NCI-H748 (cell line): ENCODE data around the gene RNF227.

Source experiments
- DNase-seq: peaks from one replicate; lab custom pipeline; 2025; ENCODE audit not compliant: unreplicated experiment; lab: John Stamatoyannopoulos, UW

RNF227 gene

DNA sequence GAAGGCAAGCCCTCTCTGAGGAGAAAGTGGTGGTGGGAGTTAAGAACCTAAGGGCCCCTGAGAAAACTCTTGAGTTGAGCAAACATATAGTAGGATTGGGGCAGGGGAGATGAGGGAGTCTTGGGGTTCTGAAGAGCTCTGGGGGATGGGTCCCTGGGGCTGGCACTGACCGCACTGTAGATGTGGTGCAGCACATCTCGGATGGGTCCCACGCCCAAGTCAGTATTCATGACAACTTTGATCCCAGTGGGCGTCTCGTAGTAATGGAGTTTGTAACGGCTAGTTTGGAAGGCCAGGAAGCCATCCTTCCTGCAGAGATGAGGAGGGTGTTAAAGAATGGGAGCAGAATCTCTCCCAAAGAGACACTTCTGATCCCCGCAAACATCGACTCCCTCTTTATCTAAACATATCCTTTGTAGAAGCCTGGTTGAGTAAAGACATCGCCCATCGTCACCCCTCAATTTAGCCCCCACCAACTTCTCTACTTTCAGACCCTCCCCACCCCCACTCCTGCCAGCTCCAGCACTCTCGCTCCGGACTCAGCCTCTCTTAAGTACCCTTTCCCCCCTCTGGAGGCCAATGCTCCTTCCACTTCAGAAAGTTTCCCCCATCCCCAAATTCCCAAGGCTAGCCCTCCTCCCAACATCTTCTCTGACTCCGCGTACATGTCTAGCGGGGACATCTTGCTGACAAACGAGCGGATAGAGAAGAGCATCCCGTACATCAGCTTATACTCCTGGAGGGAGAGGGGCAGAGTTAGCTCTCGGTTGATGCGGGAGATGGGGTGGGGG is 14.9 kb upstream of the RNF227 start:
- peak; percentile 54 for DNase-seq

GRCh38 chr17:7929158-7930023 is 13.3 kb upstream of the RNF227 start, which contains the start of gene KCNAB3:
Gene KCNAB3 (minus strand): TSS chr17:7929856. CDS start chr17:7929435, 421 bp downstream.
- no peak for DNase-seq

- DNase-seq: no peak
Observed at GRCh38 chr17:7927596-7927995, 11.5 kb upstream of the RNF227 start.

- peak; percentile 80 for DNase-seq
Observed at GRCh38 chr17:7922845-7923628, 6.9 kb upstream of the RNF227 start.

GRCh38 chr17:7922269-7922844 is 6.3 kb upstream of the RNF227 start:
- DNase-seq: no peak

GRCh38 chr17:7916808-7917207 is 719 bp upstream of the RNF227 start:
- DNase-seq: no peak

- no peak for DNase-seq
Observed at GRCh38 chr17:7916385-7916682, 245 bp upstream of the RNF227 start.

DNA sequence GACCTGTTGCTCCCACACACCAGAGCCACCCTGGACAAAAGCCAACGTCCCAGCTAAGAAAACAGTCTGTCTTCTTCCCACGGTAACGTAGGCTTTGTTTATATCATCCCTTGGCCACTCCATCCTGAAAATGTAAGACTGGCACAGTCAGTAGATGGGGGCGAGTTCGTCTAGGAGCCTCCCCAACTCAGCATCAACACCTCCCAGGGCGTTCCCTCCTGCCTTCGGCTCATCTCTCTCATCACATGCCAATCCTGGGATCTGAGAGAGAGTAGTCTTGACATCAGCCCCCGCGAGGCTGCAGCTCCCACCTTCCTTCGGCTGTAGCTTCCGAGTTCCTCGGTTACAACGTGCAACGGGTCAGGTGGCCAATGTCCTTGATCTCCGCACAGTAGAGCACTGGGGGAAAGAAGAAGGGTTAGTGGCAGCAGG is 894 bp downstream of the RNF227 start:
- no peak for DNase-seq

- peak; percentile 73 for DNase-seq
Observed at GRCh38 chr17:7912927-7913524, 3.1 kb downstream of the RNF227 start.

- no peak for DNase-seq
Observed at GRCh38 chr17:7911116-7911515, 5.0 kb downstream of the RNF227 start.

- no peak for DNase-seq
Observed at GRCh38 chr17:7910711-7911110, 5.4 kb downstream of the RNF227 start.

DNA sequence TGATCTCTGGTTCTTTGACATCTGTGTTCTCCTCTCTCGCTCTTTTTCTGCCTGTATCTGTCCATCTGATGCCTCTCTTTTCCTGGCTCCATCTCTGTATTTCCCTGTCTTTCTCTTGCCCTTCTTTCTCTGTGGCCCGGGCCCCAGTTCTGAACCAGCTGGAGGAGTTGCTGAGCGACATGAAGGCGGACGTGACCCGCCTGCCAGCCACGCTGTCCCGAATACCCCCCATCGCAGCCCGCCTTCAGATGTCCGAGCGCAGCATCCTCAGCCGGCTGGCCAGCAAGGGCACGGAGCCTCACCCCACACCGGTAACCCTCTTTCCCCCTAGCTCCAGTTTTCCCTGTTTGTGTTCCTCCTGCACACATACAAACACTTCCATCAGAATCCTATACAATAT is 5.8 kb downstream of the RNF227 start:
- no peak for DNase-seq

GRCh38 chr17:7909089-7909488 is 7.0 kb downstream of the RNF227 start:
- DNase-seq: no peak

GRCh38 chr17:7903154-7904103 is 12.7 kb downstream of the RNF227 start:
- DNase-seq: no peak

GRCh38 chr17:7897773-7898172 is 18.3 kb downstream of the RNF227 start:
- DNase-seq: peak; percentile 15

DNA sequence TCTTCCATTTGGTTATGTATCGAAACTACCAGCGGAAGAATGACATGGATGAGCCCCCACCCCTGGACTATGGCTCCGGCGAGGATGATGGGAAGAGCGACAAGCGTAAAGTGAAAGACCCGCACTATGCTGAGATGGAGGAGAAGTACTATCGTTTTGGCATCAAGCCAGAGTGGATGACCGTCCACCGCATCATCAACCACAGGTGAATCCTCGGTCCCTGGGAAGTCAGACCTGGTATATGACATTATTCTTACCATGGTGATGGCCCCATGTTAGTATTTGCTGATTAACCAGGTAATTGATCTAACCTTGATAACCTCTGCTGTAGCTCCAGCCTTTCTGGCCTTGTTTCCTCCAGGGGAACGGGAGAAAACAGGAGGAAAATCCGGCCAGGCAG is 19.0 kb downstream of the RNF227 start:
- DNase-seq: no peak

- DNase-seq: no peak
Observed at GRCh38 chr17:7894866-7895265, 21.2 kb downstream of the RNF227 start.

GRCh38 chr17:7894226-7894625 is 21.9 kb downstream of the RNF227 start:
- no peak for DNase-seq

GRCh38 chr17:7893187-7893880 is 22.8 kb downstream of the RNF227 start:
- DNase-seq: no peak
